HepG2 (cell line): ENCODE measurements around the gene ZDHHC14. TPM values are rescaled to one million over a fixed set of nuclear protein-coding genes. Genes with fewer than 3 reads are reported as not detected.

Experiments
- ATAC-seq: fragments of 200-7000 bp; cut with Tn5 transposase; 3 replicates; pipeline ENCODE4 v1.9.1; 2020; ENCODE audit warnings: mild to moderate bottlenecking, moderate library complexity
- BruUV-seq: library from RNA; stranded (reverse); fragments of 400-500 nt; replicated peaks from 2 replicates; lab custom pipeline; 2021; lab: Mats Ljungman, UMichigan
- CTCF ChIA-PET: fragments of 300-600 bp; formaldehyde crosslinking; extraction: SDS; loops from one replicate; lab custom pipeline; 2021; ENCODE audit warnings: low total read pairs, inconsistent platforms, low intra/inter-chr PET ratio; lab: Yijun Ruan, JAX
- POLR2A ChIA-PET: fragments of 350-600 bp; sonication (Branson Sonifier 250); formaldehyde crosslinking; loops from one replicate; lab custom pipeline; 2020; ENCODE audit warnings: antibody characterized with exemption, inconsistent platforms; lab: Yijun Ruan, JAX
- DNase-seq: peaks from one replicate; pipeline ENCODE4 v3.0.0-alpha.2; 2015; ENCODE audit warnings: low spot score
- FAIRE-seq: peaks from 3 replicates; lab custom pipeline; 2011; peaks lifted over from hg19 to GRCh38; lab: Jason Lieb, UNC
- H2AFZ ChIP-seq: one replicate; pipeline ENCODE4 v1.6.1; 2011; ENCODE audit warnings: low read length, inconsistent platforms
- H3K27ac ChIP-seq: fragments of 300-600 bp; 3 replicates; pipeline ENCODE4 v1.8.0; 2011; ENCODE audit warnings: mixed run types, mild to moderate bottlenecking, mixed read lengths, low read length, inconsistent platforms; ENCODE audit not compliant: insufficient read depth; ENCODE audit errors: extremely low read length
- H3K27me3 ChIP-seq, 2 experiments: fragments of 200-600 bp in 1 of 2; 2 replicates in 1 of 2; 3 replicates in 1 of 2; pipeline versions ENCODE4 v1.6.0 to v1.8.0; 2011; ENCODE audit warnings: low read length in 2 of 2, mild to moderate bottlenecking in 2 of 2, moderate library complexity in 2 of 2, inconsistent platforms in 1 of 2; ENCODE audit not compliant: insufficient read depth in 2 of 2, control insufficient read depth in 1 of 2
- H3K36me3 ChIP-seq, 2 experiments: fragments of 200-600 bp in 1 of 2; replicated peaks in 1 of 2; 2 replicates in 1 of 2; 3 replicates in 1 of 2; pipeline versions ENCODE4 v1.5.1 to v1.8.0; 2011; ENCODE audit warnings: low read length in 2 of 2, inconsistent platforms in 1 of 2; ENCODE audit not compliant: insufficient read depth in 2 of 2, control insufficient read depth in 1 of 2
- H3K4me1 ChIP-seq: 2 replicates; pipeline ENCODE4 v1.5.1; 2012; ENCODE audit warnings: low read length, inconsistent platforms; ENCODE audit not compliant: insufficient read depth
- H3K4me2 ChIP-seq: 2 replicates; pipeline ENCODE4 v1.6.0; 2011; ENCODE audit warnings: low read depth, low read length, inconsistent platforms
- H3K4me3 ChIP-seq, 3 experiments: fragments of 200-600 bp in 1 of 3; sonication (generic), shearing (Covaris generic) in 1 of 3; replicated peaks in 1 of 3; 2 replicates each; pipeline ENCODE4 v1.5.1; 2011 to 2016; ENCODE audit warnings: low read length in 3 of 3, inconsistent platforms in 2 of 3, low read depth in 2 of 3, mild to moderate bottlenecking in 2 of 3, control low read depth in 1 of 3, mixed read lengths in 1 of 3; ENCODE audit not compliant: insufficient read depth in 1 of 3
- H3K79me2 ChIP-seq: one replicate; pipeline ENCODE4 v1.6.1; 2011; ENCODE audit warnings: low read length, inconsistent platforms; ENCODE audit not compliant: insufficient read depth
- H3K9ac ChIP-seq: 2 replicates; pipeline ENCODE4 v1.6.0; 2011; ENCODE audit warnings: mild to moderate bottlenecking, low read depth, low read length, inconsistent platforms; ENCODE audit not compliant: insufficient read depth
- H3K9me3 ChIP-seq: 2 replicates; pipeline ENCODE4 v1.5.1; 2012; ENCODE audit warnings: mild to moderate bottlenecking, low read length
- H4K20me1 ChIP-seq: 2 replicates; pipeline ENCODE4 v1.6.0; 2011; ENCODE audit warnings: inconsistent platforms, mild to moderate bottlenecking, low read length, moderate library complexity; ENCODE audit not compliant: insufficient read depth
- ATF3 ChIP-seq: sonication (generic); formaldehyde crosslinking; IDR thresholded peaks from 2 replicates; pipeline ENCODE4 v1.4.0; 2020; ENCODE audit warnings: missing genetic modification reagents
- BHLHE40 ChIP-seq: IDR thresholded peaks from 2 replicates; pipeline ENCODE4 v1.6.1; 2011; ENCODE audit warnings: low read length, improper control_type of control experiment
- FOXP1 ChIP-seq, 2 experiments: fragments of 450-650 bp in 1 of 2; IDR thresholded peaks; 2 replicates each; pipeline ENCODE4 v1.6.1; 2017 to 2018; ENCODE audit warnings: antibody characterized with exemption in 1 of 2
- MAF1 ChIP-seq: sonication (generic); formaldehyde crosslinking; IDR thresholded peaks from 2 replicates; pipeline ENCODE4 v1.5.0; 2020; ENCODE audit warnings: missing genetic modification reagents, borderline replicate concordance
- NKX3-1 ChIP-seq: sonication (generic); formaldehyde crosslinking; IDR thresholded peaks from 2 replicates; pipeline ENCODE4 v1.5.0; 2020; ENCODE audit warnings: missing genetic modification reagents
- RBM22 ChIP-seq: fragments of 200-400 bp; formaldehyde crosslinking; optimal IDR thresholded peaks from 2 replicates; pipeline ENCODE3; 2017; ENCODE audit warnings: mild to moderate bottlenecking, low read length, moderate library complexity
- SIX1 ChIP-seq: sonication (generic); formaldehyde crosslinking; IDR thresholded peaks from 2 replicates; pipeline ENCODE4 v1.4.0; 2020; ENCODE audit warnings: missing genetic modification reagents, borderline replicate concordance
- XBP1 ChIP-seq: sonication (generic); formaldehyde crosslinking; IDR thresholded peaks from 2 replicates; pipeline ENCODE4 v1.5.0; 2020; ENCODE audit warnings: missing genetic modification reagents
- ZFP62 ChIP-seq: sonication (generic); formaldehyde crosslinking; IDR thresholded peaks from 2 replicates; pipeline ENCODE4 v1.4.0; 2020; ENCODE audit warnings: missing genetic modification reagents
- ZNF430 ChIP-seq: sonication (generic); formaldehyde crosslinking; IDR thresholded peaks from 2 replicates; pipeline ENCODE4 v1.9.0; 2021; ENCODE audit warnings: mild to moderate bottlenecking, missing genetic modification reagents
- ZNF615 ChIP-seq: sonication (generic); formaldehyde crosslinking; IDR thresholded peaks from 2 replicates; pipeline ENCODE4 v1.5.0; 2020; ENCODE audit warnings: mild to moderate bottlenecking, missing genetic modification reagents, borderline replicate concordance
- ZNF674 ChIP-seq: sonication (generic); formaldehyde crosslinking; IDR thresholded peaks from 2 replicates; pipeline ENCODE4 v1.5.0; 2020; ENCODE audit warnings: low read depth, mild to moderate bottlenecking, missing genetic modification reagents
- ZNF768 ChIP-seq: sonication (generic); formaldehyde crosslinking; IDR thresholded peaks from 2 replicates; pipeline ENCODE4 v1.4.0; 2020; ENCODE audit warnings: missing genetic modification reagents
- ZNF772 ChIP-seq: sonication (generic); formaldehyde crosslinking; IDR thresholded peaks from 2 replicates; pipeline ENCODE4 v1.5.0; 2020; ENCODE audit warnings: mild to moderate bottlenecking, missing genetic modification reagents
- WGBS: methylation state at CpG from one replicate; pipeline ENCODE4 v1.1.6; 2017; ENCODE audit warnings: low lambda C conversion rate; 5-methylcytosine and 5-hydroxymethylcytosine counted together
- in situ Hi-C: cut with HindIII; loops from 2 replicates; pipeline ENCODE4 v1.10.0; 2017; ENCODE audit warnings: low pct_unique_long_range_greater_than_20kb; ENCODE audit not compliant: extremely low pct_ligation_motif_present
- intact Hi-C: fragments of 100-400 bp; cut with micrococcal nuclease; formaldehyde crosslinking; loops from one replicate; pipeline ENCODE4 v1.10.0; 2022; ENCODE audit not compliant: unreplicated experiment
- polyA plus RNA-seq, 8 experiments: library from polyadenylated mRNA; depleted of rRNA in 3 of 8; stranded (reverse) in 7 of 8; unstranded in 1 of 8; fragments of >200 nt; fragmentation: Illumina TruSeq in 4 of 8; extraction: Trizol in 4 of 8; gene quantifications; 2 replicates each; pipeline versions ENCODE4 v1.2.1 to v1.2.3, GENCODE V29; 2011 to 2016; ENCODE audit warnings: low read depth in 4 of 8, missing spikeins in 1 of 8, mixed read lengths in 1 of 8; ENCODE audit not compliant: insufficient read depth in 1 of 8
- total RNA-seq, 5 experiments: library from RNA; depleted of rRNA; stranded (reverse); fragments of >200 nt; fragmentation: Illumina TruSeq; extraction: Trizol; gene quantifications; 2 replicates each; pipeline ENCODE4 v1.2.3, GENCODE V29; 2016; ENCODE audit warnings: low read depth in 1 of 5
- TF ChIP-seq, protein P1 (sequence below): sonication (generic); formaldehyde crosslinking; IDR thresholded peaks from 2 replicates; pipeline ENCODE4 v1.8.1; 2023; ENCODE audit warnings: mild to moderate bottlenecking, moderate library complexity, missing genetic modification reagents
- TF ChIP-seq, protein P2 (sequence below): IDR thresholded peaks from 2 replicates; pipeline ENCODE4 v1.6.1; 2016; ENCODE audit warnings: mild to moderate bottlenecking
- TF ChIP-seq, protein P3 (sequence below): sonication (generic); formaldehyde crosslinking; IDR thresholded peaks from 2 replicates; pipeline ENCODE4 v1.8.0; 2022; ENCODE audit warnings: low read depth, missing genetic modification reagents
- TF ChIP-seq, protein P4 (sequence below): sonication (generic); formaldehyde crosslinking; IDR thresholded peaks from 2 replicates; pipeline ENCODE4 v1.5.0; 2020; ENCODE audit warnings: missing genetic modification reagents

Gene ZDHHC14
- total and polyA plus RNA-seq, 2 of the 13 experiments (the other 11 are each of a cell fraction or from before 2014, with no cell fraction given): 3.7 to 9.5 TPM

GRCh38 chr6:157615951-157616350, 235.0 kb downstream of the ZDHHC14 start:
- no peak overlapping the region for H3K27ac ChIP-seq
- H4K20me1 ChIP-seq: no peaks in the 10 kb centered on the region
- POLR2A ChIA-PET: no interaction called here
- DNase-seq (no peak), ATAC-seq (no peak), FAIRE-seq (no peak)
- H3K4me2 ChIP-seq: no peak overlapping the region
- intact Hi-C loops (loop anchor here (2.0 kb wide), 1 partner anchor 51 kb away; no protein-coding TSS in a partner anchor), in situ Hi-C loops (no loop called here)
- H3K4me1 ChIP-seq: peaks cover 37% of the 10 kb centered on the region
- no TSS peak for BruUV-seq
- WGBS: 99% methylated on average over 4 of the region's 4 CpGs
- H2AFZ ChIP-seq: no peak overlapping the region
- CTCF ChIA-PET: interaction anchor here (0.6 kb wide), 1 partner anchor 257 kb away, joined by 3 read pairs; no protein-coding TSS in a partner anchor
- no peak overlapping the region for H3K4me3 ChIP-seq
- H3K27me3 ChIP-seq: no peaks in the 10 kb centered on the region
- no peak overlapping the region for H3K9ac ChIP-seq
- no peaks in the 10 kb centered on the region for H3K79me2 ChIP-seq
- H3K36me3 ChIP-seq: no peaks in the 10 kb centered on the region
- H3K9me3 ChIP-seq: no peaks in the 10 kb centered on the region
- TF ChIP-seq, protein P1, sequence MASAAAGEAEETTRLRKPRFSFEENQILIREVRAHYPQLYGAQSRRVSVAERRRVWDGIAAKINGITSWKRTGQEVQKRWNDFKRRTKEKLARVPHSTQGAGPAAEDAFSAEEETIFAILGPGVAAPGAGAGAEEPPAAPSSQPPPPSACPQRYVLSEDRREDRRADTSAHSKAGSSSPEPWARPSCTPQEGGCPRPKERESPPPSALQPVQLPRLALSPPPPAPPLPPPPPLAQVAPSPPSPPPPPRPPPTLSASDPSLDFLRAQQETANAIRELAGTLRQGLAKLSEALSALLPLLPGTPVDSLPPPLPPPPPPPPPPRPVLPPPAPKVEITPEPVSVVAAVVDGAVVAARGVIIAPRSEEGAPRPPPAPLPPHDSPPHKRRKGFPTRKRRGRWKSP (CRISPR knock-in tag): no peak
- no peak for TF ChIP-seq ZNF768 (CRISPR knock-in tag)
- no peak for TF ChIP-seq FOXP1 (IDR thresholded peaks at IDR 0.05)
- no peak for TF ChIP-seq FOXP1 (CRISPR knock-in tag; IDR thresholded peaks at IDR 0.05)
- TF ChIP-seq ATF3 (CRISPR knock-in tag): no peak
- no peak for TF ChIP-seq NKX3-1
- TF ChIP-seq ZFP62 (CRISPR knock-in tag): no peak
- no peak for TF ChIP-seq ZNF674
- no peak for TF ChIP-seq RBM22
- TF ChIP-seq, protein P2, sequence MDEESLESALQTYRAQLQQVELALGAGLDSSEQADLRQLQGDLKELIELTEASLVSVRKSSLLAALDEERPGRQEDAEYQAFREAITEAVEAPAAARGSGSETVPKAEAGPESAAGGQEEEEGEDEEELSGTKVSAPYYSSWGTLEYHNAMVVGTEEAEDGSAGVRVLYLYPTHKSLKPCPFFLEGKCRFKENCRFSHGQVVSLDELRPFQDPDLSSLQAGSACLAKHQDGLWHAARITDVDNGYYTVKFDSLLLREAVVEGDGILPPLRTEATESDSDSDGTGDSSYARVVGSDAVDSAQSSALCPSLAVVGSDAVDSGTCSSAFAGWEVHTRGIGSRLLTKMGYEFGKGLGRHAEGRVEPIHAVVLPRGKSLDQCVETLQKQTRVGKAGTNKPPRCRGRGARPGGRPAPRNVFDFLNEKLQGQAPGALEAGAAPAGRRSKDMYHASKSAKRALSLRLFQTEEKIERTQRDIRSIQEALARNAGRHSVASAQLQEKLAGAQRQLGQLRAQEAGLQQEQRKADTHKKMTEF (CRISPR knock-in tag): no peak
- TF ChIP-seq, protein P3, sequence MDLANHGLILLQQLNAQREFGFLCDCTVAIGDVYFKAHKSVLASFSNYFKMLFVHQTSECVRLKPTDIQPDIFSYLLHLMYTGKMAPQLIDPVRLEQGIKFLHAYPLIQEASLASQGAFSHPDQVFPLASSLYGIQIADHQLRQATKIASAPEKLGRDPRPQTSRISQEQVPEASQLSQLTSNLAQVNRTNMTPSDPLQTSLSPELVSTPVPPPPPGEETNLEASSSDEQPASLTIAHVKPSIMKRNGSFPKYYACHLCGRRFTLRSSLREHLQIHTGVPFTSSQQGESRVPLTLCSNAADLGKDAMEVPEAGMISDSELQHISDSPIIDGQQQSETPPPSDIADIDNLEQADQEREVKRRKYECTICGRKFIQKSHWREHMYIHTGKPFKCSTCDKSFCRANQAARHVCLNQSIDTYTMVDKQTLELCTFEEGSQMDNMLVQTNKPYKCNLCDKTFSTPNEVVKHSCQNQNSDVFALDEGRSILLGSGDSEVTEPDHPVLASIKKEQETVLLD (CRISPR knock-in tag): no peak
- no peak for TF ChIP-seq XBP1
- no peak for TF ChIP-seq BHLHE40
- TF ChIP-seq SIX1 (CRISPR knock-in tag): no peak
- no peak for TF ChIP-seq ZNF430
- TF ChIP-seq ZNF615 (CRISPR knock-in tag): no peak
- TF ChIP-seq ZNF772 (CRISPR knock-in tag): no peak
- TF ChIP-seq, protein P4, sequence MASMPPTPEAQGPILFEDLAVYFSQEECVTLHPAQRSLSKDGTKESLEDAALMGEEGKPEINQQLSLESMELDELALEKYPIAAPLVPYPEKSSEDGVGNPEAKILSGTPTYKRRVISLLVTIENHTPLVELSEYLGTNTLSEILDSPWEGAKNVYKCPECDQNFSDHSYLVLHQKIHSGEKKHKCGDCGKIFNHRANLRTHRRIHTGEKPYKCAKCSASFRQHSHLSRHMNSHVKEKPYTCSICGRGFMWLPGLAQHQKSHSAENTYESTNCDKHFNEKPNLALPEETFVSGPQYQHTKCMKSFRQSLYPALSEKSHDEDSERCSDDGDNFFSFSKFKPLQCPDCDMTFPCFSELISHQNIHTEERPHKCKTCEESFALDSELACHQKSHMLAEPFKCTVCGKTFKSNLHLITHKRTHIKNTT (CRISPR knock-in tag): no peak
- no peak for TF ChIP-seq MAF1 (CRISPR knock-in tag)
